Measurements from ENCODE around the gene CDH23. TPM values are rescaled to one million over a fixed set of nuclear protein-coding genes. Genes with fewer than 3 reads are reported as not detected.

The CDH23 gene
- polyA plus RNA-seq, 1 experiment, result 0.01 TPM

DNA sequence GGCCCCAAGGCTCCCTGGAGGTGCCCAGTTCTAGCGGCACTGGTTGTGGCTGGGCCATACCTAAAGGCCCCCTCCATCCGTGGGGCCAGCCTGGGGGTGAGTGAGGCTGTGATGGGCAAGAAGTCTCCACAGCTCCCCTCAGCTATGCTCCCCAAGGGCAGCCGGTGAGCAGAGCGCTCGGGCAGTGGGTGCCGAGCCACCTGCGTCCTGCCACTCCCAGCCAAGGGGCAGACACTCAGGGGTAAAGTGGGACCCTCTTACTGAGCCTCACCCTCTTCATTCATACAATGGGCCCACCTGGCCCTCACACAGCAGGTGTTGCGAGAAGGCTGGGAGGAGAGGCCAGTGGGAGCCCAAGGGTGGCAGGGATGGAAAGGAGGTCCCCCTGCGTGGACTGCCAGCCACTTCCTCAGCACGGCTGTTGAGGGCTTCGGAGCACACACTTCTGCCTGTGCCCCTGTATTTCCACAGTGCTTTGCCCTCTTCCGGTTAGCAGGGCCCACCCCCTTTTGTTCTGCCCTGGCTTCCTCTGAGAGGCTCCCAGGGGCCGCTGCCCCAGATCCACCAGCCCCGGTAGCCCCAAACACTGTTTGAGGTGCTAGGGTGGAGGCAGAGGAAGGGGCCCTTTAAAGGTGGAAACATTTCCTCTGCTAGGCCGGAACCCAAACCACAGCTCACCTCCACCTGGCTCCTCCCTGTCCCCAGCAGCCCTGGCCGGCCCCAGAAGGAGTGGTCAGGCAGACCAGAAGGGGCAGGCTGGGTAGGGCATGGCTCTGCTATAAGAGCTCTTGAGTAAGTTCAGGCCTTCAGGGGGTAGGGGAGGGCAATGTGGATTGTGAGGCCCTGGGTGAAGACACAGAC is 339.2 kb downstream of the CDH23 start:
- H3K4me3 ChIP-seq (ENCODE audit: low read depth, low read length), result no peak overlapping the region
- DNase-seq (ENCODE audit: low read depth, low spot score), result no peak
- TF ChIP-seq, protein P1, sequence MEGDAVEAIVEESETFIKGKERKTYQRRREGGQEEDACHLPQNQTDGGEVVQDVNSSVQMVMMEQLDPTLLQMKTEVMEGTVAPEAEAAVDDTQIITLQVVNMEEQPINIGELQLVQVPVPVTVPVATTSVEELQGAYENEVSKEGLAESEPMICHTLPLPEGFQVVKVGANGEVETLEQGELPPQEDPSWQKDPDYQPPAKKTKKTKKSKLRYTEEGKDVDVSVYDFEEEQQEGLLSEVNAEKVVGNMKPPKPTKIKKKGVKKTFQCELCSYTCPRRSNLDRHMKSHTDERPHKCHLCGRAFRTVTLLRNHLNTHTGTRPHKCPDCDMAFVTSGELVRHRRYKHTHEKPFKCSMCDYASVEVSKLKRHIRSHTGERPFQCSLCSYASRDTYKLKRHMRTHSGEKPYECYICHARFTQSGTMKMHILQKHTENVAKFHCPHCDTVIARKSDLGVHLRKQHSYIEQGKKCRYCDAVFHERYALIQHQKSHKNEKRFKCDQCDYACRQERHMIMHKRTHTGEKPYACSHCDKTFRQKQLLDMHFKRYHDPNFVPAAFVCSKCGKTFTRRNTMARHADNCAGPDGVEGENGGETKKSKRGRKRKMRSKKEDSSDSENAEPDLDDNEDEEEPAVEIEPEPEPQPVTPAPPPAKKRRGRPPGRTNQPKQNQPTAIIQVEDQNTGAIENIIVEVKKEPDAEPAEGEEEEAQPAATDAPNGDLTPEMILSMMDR (IDR thresholded peaks at IDR 0.05; ENCODE audit: low read depth, low read length), result no peak
- no peak overlapping the region for H3K27ac ChIP-seq (ENCODE audit: low read depth, low read length)
- ChIA-PET POLR2A (no interaction called here), CTCF (no interaction called here)
- H3K27me3 ChIP-seq (ENCODE audit: control insufficient read depth, insufficient read depth, low read length), result peaks cover 25% of the 10 kb centered on the region
- H3K9me3 ChIP-seq (ENCODE audit: control insufficient read depth, insufficient read depth, low read length), result no peaks in the 10 kb centered on the region; the same call in 1 of the 2 replicates

DNA sequence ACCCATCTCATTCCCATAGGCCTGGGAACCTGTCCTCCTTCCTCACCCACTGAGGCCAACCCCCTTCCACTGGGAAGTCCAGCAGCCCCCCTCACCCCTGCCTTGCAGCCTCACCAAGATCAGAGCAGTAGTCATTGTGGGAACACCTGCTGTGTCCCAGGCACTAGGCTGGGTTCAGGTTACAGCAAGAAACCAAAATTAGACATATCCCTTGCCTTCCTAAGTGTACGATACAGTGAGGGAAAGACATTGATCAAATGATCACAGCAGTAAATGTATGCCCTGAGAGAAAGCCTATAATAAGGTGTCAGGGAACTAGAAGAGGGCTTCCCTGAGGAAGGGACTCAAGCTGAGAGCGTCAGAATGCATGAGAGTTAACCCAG is 339.8 kb downstream of the CDH23 start:
- POLR2A ChIA-PET, result no interaction called here
- Histone ChIP-seq H3K27me3 (ENCODE audit: control insufficient read depth, insufficient read depth, low read length) (peaks cover 24% of the 10 kb centered on the region), H3K9me3 (ENCODE audit: control insufficient read depth, insufficient read depth, low read length) (peaks cover under 1% of the 10 kb centered on the region; the same call in 1 of the 2 replicates), H3K4me3 (ENCODE audit: low read depth, low read length) (no peak overlapping the region), H3K27ac (ENCODE audit: low read depth, low read length) (no peak overlapping the region)
- TF ChIP-seq, protein P1 (IDR thresholded peaks at IDR 0.05; ENCODE audit: low read depth, low read length), result no peak
- DNase-seq (ENCODE audit: low read depth, low spot score), result no peak
- CTCF ChIA-PET, result no interaction called here

DNA sequence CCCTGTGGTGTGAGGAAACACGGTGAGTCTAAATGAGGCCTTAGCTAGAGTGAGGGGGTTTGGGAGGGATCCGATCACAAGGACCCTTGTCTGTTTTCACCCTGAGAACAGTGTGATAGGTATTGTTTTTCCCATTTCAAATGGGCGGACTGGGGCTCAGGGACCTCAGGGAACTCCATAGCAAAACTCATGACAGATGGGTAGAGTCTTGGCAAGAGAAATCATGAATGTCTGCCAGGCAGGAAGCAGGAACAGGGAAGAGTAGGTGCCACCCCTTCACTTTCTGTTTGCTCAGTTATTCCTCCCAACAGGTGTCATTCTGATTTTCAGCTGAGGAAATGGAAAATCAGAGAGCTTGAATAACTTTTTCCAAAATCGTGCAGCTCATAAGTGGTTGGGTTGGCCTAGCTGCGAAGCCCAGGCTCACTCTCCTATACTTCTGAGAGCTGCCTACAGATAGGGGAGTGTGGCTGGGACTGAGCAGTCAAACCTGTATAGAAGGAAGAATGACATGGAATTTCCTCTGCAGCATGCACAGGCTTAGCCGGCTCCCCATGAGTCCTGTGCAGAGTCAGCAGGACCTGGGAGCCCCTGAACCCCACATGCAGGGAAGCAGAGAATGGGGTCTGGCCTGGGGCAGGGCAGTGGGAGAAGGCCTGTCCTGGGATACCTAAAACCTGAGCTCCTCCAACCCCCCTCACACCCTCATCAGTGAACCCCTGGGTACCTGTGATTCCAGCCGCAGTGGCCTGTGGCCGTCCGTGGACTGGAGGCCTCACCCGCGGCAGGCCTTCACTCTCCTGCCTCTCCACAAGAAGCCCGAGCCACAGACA is 340.5 kb downstream of the CDH23 start:
- POLR2A ChIA-PET, result no interaction called here
- CTCF ChIA-PET, result no interaction called here
- Histone ChIP-seq H3K4me3 (ENCODE audit: low read depth, low read length) (no peak overlapping the region), H3K9me3 (ENCODE audit: control insufficient read depth, insufficient read depth, low read length) (peaks cover 2% of the 10 kb centered on the region; the same call in 1 of the 2 replicates), H3K27me3 (ENCODE audit: control insufficient read depth, insufficient read depth, low read length) (peaks cover 21% of the 10 kb centered on the region), H3K27ac (ENCODE audit: low read depth, low read length) (no peak overlapping the region)
- TF ChIP-seq, protein P1 (IDR thresholded peaks at IDR 0.05; ENCODE audit: low read depth, low read length), result no peak
- DNase-seq (ENCODE audit: low read depth, low spot score), result no peak

DNA sequence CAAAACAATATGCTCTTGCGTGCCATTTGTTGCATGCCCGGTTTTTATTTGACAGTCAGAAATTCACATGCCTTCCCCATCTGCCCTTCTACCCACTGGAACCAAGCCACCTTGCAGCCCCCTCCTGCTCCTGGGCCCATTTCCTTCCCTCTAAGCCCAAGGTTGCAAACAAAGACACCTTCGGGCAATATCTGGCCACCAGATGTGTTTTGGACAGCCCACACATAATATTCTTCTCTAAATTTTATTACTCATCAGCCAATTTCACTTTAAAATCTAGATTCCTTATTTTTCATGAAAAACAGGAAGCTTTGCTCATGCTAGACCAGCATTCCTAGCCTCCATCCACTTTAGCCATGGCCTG is 341.1 kb downstream of the CDH23 start:
- ChIA-PET CTCF (no interaction called here), POLR2A (no interaction called here)
- Histone ChIP-seq H3K27me3 (ENCODE audit: control insufficient read depth, insufficient read depth, low read length) (peaks cover 17% of the 10 kb centered on the region), H3K27ac (ENCODE audit: low read depth, low read length) (no peak overlapping the region), H3K4me3 (ENCODE audit: low read depth, low read length) (no peak overlapping the region), H3K9me3 (ENCODE audit: control insufficient read depth, insufficient read depth, low read length) (peaks cover 5% of the 10 kb centered on the region)
- no peak for DNase-seq (ENCODE audit: low read depth, low spot score)
- TF ChIP-seq, protein P1 (IDR thresholded peaks at IDR 0.05; ENCODE audit: low read depth, low read length), result no peak
